ENCODE results near the gene MRLN.

DNA sequence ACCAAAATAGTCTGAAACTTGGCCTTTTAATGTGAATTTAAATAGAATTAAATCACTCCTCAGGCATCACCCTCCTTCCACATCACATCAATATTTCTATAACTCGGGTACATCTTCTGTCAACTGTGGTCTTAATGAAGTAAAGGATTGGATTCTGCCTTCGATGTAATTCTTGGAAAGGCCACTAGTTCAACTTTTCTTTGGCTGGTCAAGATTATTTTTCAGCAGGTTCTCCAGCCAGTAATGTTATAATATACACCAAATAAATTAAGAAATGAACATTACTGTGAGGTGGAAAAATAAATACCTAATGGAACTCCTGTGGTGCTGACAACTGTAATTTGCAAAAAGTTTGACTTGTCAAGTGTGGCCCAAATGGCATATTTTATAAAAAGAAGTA lies 33.9 kb downstream of the MRLN start:
- TF ChIP-seq, protein P1, sequence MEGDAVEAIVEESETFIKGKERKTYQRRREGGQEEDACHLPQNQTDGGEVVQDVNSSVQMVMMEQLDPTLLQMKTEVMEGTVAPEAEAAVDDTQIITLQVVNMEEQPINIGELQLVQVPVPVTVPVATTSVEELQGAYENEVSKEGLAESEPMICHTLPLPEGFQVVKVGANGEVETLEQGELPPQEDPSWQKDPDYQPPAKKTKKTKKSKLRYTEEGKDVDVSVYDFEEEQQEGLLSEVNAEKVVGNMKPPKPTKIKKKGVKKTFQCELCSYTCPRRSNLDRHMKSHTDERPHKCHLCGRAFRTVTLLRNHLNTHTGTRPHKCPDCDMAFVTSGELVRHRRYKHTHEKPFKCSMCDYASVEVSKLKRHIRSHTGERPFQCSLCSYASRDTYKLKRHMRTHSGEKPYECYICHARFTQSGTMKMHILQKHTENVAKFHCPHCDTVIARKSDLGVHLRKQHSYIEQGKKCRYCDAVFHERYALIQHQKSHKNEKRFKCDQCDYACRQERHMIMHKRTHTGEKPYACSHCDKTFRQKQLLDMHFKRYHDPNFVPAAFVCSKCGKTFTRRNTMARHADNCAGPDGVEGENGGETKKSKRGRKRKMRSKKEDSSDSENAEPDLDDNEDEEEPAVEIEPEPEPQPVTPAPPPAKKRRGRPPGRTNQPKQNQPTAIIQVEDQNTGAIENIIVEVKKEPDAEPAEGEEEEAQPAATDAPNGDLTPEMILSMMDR (IDR thresholded peaks at IDR 0.05): peak in 1 of 6 experiments; percentile 21
- TF ChIP-seq POLR2A (IDR thresholded peaks at IDR 0.05): no peak

Data from esophagus squamous epithelium (tissue), 4 donors.